IMR-90 (cell line): Measurements from ENCODE around the gene PIAS1. TPM values are rescaled to one million over a fixed set of nuclear protein-coding genes. Genes with fewer than 3 reads are reported as not detected.

Experiments used
- ATAC-seq: fragments of 200-7000 bp; cut with Tn5 transposase; 2 replicates; pipeline ENCODE4 v1.9.1; 2020; ENCODE audit warnings: low read depth, mild to moderate bottlenecking, moderate library complexity
- BruUV-seq: library from RNA; stranded (reverse); fragments of 400-500 nt; replicated peaks from 2 replicates; lab custom pipeline; 2021; lab: Mats Ljungman, UMichigan
- CTCF ChIA-PET: fragments of 300-600 bp; formaldehyde crosslinking; extraction: SDS; loops from one replicate; lab custom pipeline; 2021; ENCODE audit warnings: antibody characterized with exemption; lab: Yijun Ruan, JAX
- POLR2A ChIA-PET: fragments of 300-600 bp; sonication (Branson Sonifier 250); formaldehyde crosslinking; loops from one replicate; lab custom pipeline; 2022; ENCODE audit warnings: antibody characterized with exemption; ENCODE audit not compliant: unreplicated experiment; lab: Charles Lee
- DNase-seq: peaks from one replicate; pipeline ENCODE4 v3.0.0; 2013
- H2AFZ ChIP-seq: replicated peaks from 2 replicates; pipeline ENCODE3; 2013; ENCODE audit warnings: low read length, mild to moderate bottlenecking; ENCODE audit not compliant: poor library complexity
- H2AK5ac ChIP-seq: 2 replicates; pipeline ENCODE4 v1.6.1; 2013; ENCODE audit warnings: low read depth, low read length, inconsistent platforms
- H2AK9ac ChIP-seq: replicated peaks from 2 replicates; pipeline ENCODE3; 2013; ENCODE audit warnings: mild to moderate bottlenecking, low read depth, low read length, moderate library complexity; ENCODE audit not compliant: poor library complexity
- H2BK120ac ChIP-seq: 2 replicates; pipeline ENCODE4 v1.6.1; 2013; ENCODE audit warnings: low read depth, low read length, inconsistent platforms
- H2BK15ac ChIP-seq: 3 replicates; pipeline ENCODE4 v1.6.1; 2013; ENCODE audit warnings: low read depth, low read length, inconsistent platforms
- H2BK20ac ChIP-seq: 2 replicates; pipeline ENCODE4 v1.6.1; 2013; ENCODE audit warnings: low read depth, mild to moderate bottlenecking, inconsistent platforms, low read length, moderate library complexity
- H2BK5ac ChIP-seq: 2 replicates; pipeline ENCODE4 v1.6.1; 2013; ENCODE audit warnings: mild to moderate bottlenecking, low read depth, low read length, inconsistent platforms; ENCODE audit not compliant: poor library complexity, severe bottlenecking
- H3K14ac ChIP-seq: replicated peaks from 2 replicates; pipeline ENCODE4 v1.6.1; 2013; ENCODE audit warnings: low read depth, low read length, inconsistent platforms
- H3K18ac ChIP-seq: 2 replicates; pipeline ENCODE4 v1.6.1; 2013; ENCODE audit warnings: low read depth, low read length, control low read depth
- H3K23ac ChIP-seq: 2 replicates; pipeline ENCODE4 v1.6.1; 2013; ENCODE audit warnings: low read depth, low read length, inconsistent platforms
- H3K27ac ChIP-seq: 2 replicates; pipeline ENCODE4 v1.5.1; 2013; ENCODE audit warnings: mild to moderate bottlenecking, control low read depth, low read length; ENCODE audit not compliant: insufficient read depth
- H3K27me3 ChIP-seq: 2 replicates; pipeline ENCODE4 v1.6.1; 2013; ENCODE audit warnings: low read length; ENCODE audit not compliant: control insufficient read depth, insufficient read depth
- H3K36me3 ChIP-seq: 2 replicates; pipeline ENCODE4 v1.6.1; 2013; ENCODE audit warnings: low read length, mixed read lengths; ENCODE audit not compliant: control insufficient read depth, insufficient read depth
- H3K4ac ChIP-seq: 2 replicates; pipeline ENCODE4 v1.6.1; 2013; ENCODE audit warnings: low read depth, low read length, inconsistent platforms
- H3K4me1 ChIP-seq: 2 replicates; pipeline ENCODE4 v1.6.1; 2013; ENCODE audit warnings: low read length, mixed read lengths; ENCODE audit not compliant: control insufficient read depth, insufficient read depth
- H3K4me2 ChIP-seq: 2 replicates; pipeline ENCODE4 v1.6.1; 2013; ENCODE audit warnings: low read depth, mild to moderate bottlenecking, control low read depth, low read length, moderate library complexity
- H3K4me3 ChIP-seq: 2 replicates; pipeline ENCODE4 v1.5.1; 2013; ENCODE audit warnings: low read depth, mild to moderate bottlenecking, control low read depth, low read length, moderate library complexity; ENCODE audit not compliant: insufficient read depth
- H3K56ac ChIP-seq: 2 replicates; pipeline ENCODE4 v1.6.1; 2013; ENCODE audit warnings: low read length, inconsistent platforms; ENCODE audit not compliant: insufficient read depth; ENCODE audit errors: extremely low read depth
- H3K79me1 ChIP-seq, 2 experiments: 2 replicates each; pipeline ENCODE4 v1.6.1; 2013; ENCODE audit warnings: low read length in 2 of 2, inconsistent platforms in 1 of 2, low read depth in 1 of 2
- H3K9ac ChIP-seq: 2 replicates; pipeline ENCODE4 v1.6.1; 2013; ENCODE audit warnings: low read depth, low read length, control low read depth
- H3K9me1 ChIP-seq: 2 replicates; pipeline ENCODE4 v1.6.1; 2013; ENCODE audit warnings: low read length, inconsistent platforms; ENCODE audit not compliant: insufficient read depth
- H3K9me3 ChIP-seq: 2 replicates; pipeline ENCODE4 v1.6.1; 2013; ENCODE audit warnings: low read length; ENCODE audit not compliant: control insufficient read depth, insufficient read depth
- H4K20me1 ChIP-seq: 2 replicates; pipeline ENCODE4 v1.6.1; 2013; ENCODE audit warnings: low read length, inconsistent platforms; ENCODE audit not compliant: insufficient read depth
- H4K5ac ChIP-seq: 2 replicates; pipeline ENCODE4 v1.6.1; 2013; ENCODE audit warnings: mild to moderate bottlenecking, low read depth, low read length, control low read depth
- H4K8ac ChIP-seq, 2 experiments: 2 replicates each; pipeline ENCODE4 v1.6.1; 2013; ENCODE audit warnings: low read depth in 2 of 2, low read length in 2 of 2, control low read depth in 1 of 2, inconsistent platforms in 1 of 2
- H4K91ac ChIP-seq: 2 replicates; pipeline ENCODE4 v1.6.1; 2013; ENCODE audit warnings: low read depth, low read length, inconsistent platforms; ENCODE audit not compliant: insufficient read depth
- BHLHE40 ChIP-seq: fragments of 150-350 bp; IDR thresholded peaks from 2 replicates; pipeline ENCODE4 v1.6.1; 2016; ENCODE audit warnings: mild to moderate bottlenecking, low read depth, low read length
- MAZ ChIP-seq: IDR thresholded peaks from 2 replicates; pipeline ENCODE4 v1.6.1; 2012; ENCODE audit warnings: low read depth, mild to moderate bottlenecking, low read length, improper control_type of control experiment, moderate library complexity, borderline replicate concordance
- RAD21 ChIP-seq: IDR thresholded peaks from 2 replicates; pipeline ENCODE4 v1.6.1; 2012; ENCODE audit warnings: low read length, improper control_type of control experiment
- SMC3 ChIP-seq: fragments of 150-350 bp; IDR thresholded peaks from 2 replicates; pipeline ENCODE4 v1.6.1; 2016; ENCODE audit warnings: low read depth, mild to moderate bottlenecking, antibody characterized with exemption, low read length, moderate library complexity
- WGBS, 2 experiments: methylation state at CpG; one replicate each; pipeline versions ENCODE4 v1.1.5 to v1.1.7; 2013; ENCODE audit warnings: missing lambda C conversion rate in 2 of 2; ENCODE audit not compliant: insufficient read length in 1 of 2; ENCODE audit errors: extremely low coverage in 2 of 2; 5-methylcytosine and 5-hydroxymethylcytosine counted together
- dilution Hi-C: fragments of 300-500 bp; cut with HindIII; formaldehyde crosslinking; loops from one replicate; pipeline ENCODE4 v1.14.3; 2018; ENCODE audit warnings: low sequenced_read_pairs; ENCODE audit not compliant: unreplicated experiment
- in situ Hi-C: fragments of 300-500 bp; cut with MboI; formaldehyde crosslinking; loops from 3 replicates; pipeline ENCODE4 v1.14.3; 2019; ENCODE audit warnings: low sequenced_read_pairs, inconsistent platforms, mixed read lengths
- intact Hi-C: fragments of 100-400 bp; cut with micrococcal nuclease; formaldehyde crosslinking; loops from 2 replicates; pipeline ENCODE4 v1.10.0; 2022
- polyA plus RNA-seq, 3 experiments: library from polyadenylated mRNA; depleted of rRNA; stranded (reverse); fragments of >200 nt; gene quantifications; 2 replicates each; pipeline ENCODE4 v1.2.3, GENCODE V29; 2012; ENCODE audit warnings: low replicate concordance in 1 of 3
- total RNA-seq: library from RNA; depleted of rRNA; stranded (reverse); fragments of >200 nt; gene quantifications from 2 replicates; pipeline ENCODE4 v1.2.3, GENCODE V29; 2012
- TF ChIP-seq, protein P1 (sequence below): conservative IDR thresholded peaks from 2 replicates; pipeline ENCODE4 v1.5.1; 2012; ENCODE audit warnings: mild to moderate bottlenecking, low read depth, low read length, improper control_type of control experiment
- TF ChIP-seq, protein P2 (sequence below): fragments of 150-350 bp; IDR thresholded peaks from 2 replicates; pipeline ENCODE4 v1.6.1; 2017; ENCODE audit warnings: mild to moderate bottlenecking, antibody characterized with exemption, low read length, low read depth

PIAS1 gene
- total and polyA plus RNA-seq, 2 of the 4 experiments (the other 2 are of a cell fraction) = 20.0 to 63.6 TPM

DNA sequence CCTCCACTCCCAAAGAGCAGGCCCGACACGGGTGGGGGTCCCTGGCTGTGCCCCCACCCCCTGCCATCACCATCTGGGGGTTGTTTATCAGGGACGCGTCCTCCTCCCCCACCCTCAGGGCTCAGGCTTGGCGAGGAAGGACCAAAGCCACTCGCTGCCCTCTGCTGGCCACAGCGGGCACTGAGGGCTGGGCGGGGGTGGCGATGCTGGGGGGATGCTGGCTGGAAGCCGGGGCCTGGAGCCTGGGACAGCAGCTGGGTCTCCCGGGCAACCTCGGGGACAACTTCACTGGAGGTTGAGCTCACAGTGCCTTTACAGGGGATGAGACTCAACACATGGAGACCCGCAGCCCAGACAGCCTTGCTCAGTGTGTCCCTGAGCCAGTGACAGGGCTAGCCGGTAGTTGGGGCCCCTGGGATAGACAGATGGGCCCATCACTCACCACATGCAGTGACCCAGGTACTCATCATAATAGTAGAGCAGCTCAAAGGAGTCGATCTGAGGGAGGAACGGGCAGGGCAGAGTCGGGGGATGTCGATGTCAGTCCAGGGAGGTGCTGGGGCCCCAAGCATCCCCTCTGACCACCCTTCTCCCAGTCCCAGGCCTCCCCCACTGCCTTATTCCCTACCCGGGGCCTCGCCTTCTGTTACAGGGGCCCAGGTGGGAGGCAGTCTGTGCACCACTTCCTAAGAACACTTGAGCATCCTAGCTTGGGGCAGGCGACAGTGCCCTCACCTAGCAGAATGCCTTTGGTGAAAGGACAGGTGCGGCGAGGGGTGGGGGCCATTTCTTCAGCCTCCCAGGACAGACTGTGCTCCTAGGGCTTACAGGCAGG, 156.9 kb downstream of the PIAS1 start:
- peaks cover 15% of the 10 kb centered on the region; the same call in 1 of the 2 replicates for H4K20me1 ChIP-seq
- no peak overlapping the region for H2BK120ac ChIP-seq
- H2AK5ac ChIP-seq = no peak overlapping the region
- no peaks in the 10 kb centered on the region; the same call in 1 of the 2 replicates for H3K9me1 ChIP-seq
- H2AK9ac ChIP-seq = peak overlapping the region; percentile 31
- peak overlapping the region; percentile 31 for H2BK5ac ChIP-seq
- WGBS, 2 experiments = 40% methylated on average over 5 of the region's 23 CpGs; no CpG with 5 or more reads in 1 of the 2 experiments
- dilution Hi-C loops = no loop called here
- H3K27ac ChIP-seq = peak overlapping the region; percentile 4; the same call in 1 of the 2 replicates
- no peak overlapping the region for H3K4me3 ChIP-seq
- peaks cover 3% of the 10 kb centered on the region; the same call in 1 of the 2 replicates for H3K4me1 ChIP-seq
- H3K9me3 ChIP-seq = no peaks in the 10 kb centered on the region
- CTCF ChIA-PET = interaction anchor here (0.6 to 1.1 kb wide), 2 partner anchors 16 to 676 kb away, joined by 3 to 4 read pairs; no protein-coding TSS in a partner anchor
- POLR2A ChIA-PET = no interaction called here
- TF ChIP-seq SMC3 (peak; percentile 73), RAD21 (peak; percentile 75), MAZ (peak; percentile 82; the same call in 1 of the 2 replicates), BHLHE40 (no peak)
- TF ChIP-seq, protein P1, sequence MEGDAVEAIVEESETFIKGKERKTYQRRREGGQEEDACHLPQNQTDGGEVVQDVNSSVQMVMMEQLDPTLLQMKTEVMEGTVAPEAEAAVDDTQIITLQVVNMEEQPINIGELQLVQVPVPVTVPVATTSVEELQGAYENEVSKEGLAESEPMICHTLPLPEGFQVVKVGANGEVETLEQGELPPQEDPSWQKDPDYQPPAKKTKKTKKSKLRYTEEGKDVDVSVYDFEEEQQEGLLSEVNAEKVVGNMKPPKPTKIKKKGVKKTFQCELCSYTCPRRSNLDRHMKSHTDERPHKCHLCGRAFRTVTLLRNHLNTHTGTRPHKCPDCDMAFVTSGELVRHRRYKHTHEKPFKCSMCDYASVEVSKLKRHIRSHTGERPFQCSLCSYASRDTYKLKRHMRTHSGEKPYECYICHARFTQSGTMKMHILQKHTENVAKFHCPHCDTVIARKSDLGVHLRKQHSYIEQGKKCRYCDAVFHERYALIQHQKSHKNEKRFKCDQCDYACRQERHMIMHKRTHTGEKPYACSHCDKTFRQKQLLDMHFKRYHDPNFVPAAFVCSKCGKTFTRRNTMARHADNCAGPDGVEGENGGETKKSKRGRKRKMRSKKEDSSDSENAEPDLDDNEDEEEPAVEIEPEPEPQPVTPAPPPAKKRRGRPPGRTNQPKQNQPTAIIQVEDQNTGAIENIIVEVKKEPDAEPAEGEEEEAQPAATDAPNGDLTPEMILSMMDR = peak; percentile 89
- TF ChIP-seq, protein P2, sequence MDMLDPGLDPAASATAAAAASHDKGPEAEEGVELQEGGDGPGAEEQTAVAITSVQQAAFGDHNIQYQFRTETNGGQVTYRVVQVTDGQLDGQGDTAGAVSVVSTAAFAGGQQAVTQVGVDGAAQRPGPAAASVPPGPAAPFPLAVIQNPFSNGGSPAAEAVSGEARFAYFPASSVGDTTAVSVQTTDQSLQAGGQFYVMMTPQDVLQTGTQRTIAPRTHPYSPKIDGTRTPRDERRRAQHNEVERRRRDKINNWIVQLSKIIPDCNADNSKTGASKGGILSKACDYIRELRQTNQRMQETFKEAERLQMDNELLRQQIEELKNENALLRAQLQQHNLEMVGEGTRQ = no peak
- 0 out of 2 replicates have a peak, but pooled peaks cover 2% of the 10 kb centered on the region for H3K36me3 ChIP-seq
- H3K27me3 ChIP-seq = no peaks in the 10 kb centered on the region
- H4K5ac ChIP-seq = peak overlapping the region; percentile 83; the same call in 1 of the 2 replicates
- BruUV-seq = no TSS peak
- H2BK15ac ChIP-seq = no peak overlapping the region
- H3K18ac ChIP-seq = peak overlapping the region; percentile 37; the same call in 1 of the 2 replicates
- H4K8ac ChIP-seq = peak overlapping the region in 1 of 2 experiments; percentile 6; a peak in 1 of 4 replicates
- DNase-seq = peak; percentile 42
- in situ Hi-C loops = no loop called here
- intact Hi-C loops = loop anchor here (2.0 kb wide), 2 partner anchors 348 to 370 kb away; partner anchors contain the start of gene RNU6-1
- no peak overlapping the region for H4K91ac ChIP-seq
- H2BK20ac ChIP-seq = no peak overlapping the region
- H3K9ac ChIP-seq = peak overlapping the region; percentile 28; the same call in 1 of the 2 replicates
- H3K4ac ChIP-seq = peak overlapping the region; percentile 28; the same call in 1 of the 2 replicates
- peak overlapping the region; percentile 84 for H2AFZ ChIP-seq
- H3K23ac ChIP-seq = no peak overlapping the region
- peak overlapping the region; percentile 80 for H3K4me2 ChIP-seq
- no peak overlapping the region for H3K14ac ChIP-seq
- peak; percentile 98 for ATAC-seq
- peaks cover 7 to 44% of the 10 kb centered on the region in 2 experiments; a peak in 3 of 4 replicates for H3K79me1 ChIP-seq
- H3K56ac ChIP-seq = no peak overlapping the region
